ENCODE data around the gene HTR3D. TPM values are rescaled to one million over a fixed set of nuclear protein-coding genes. Genes with fewer than 3 reads are reported as not detected.
"Not testable (repeated sequence)": the region's sequence is repeated elsewhere in the genome, so short reads cannot be mapped to it uniquely, and the experiment has no call there.

The HTR3D gene, protein sequence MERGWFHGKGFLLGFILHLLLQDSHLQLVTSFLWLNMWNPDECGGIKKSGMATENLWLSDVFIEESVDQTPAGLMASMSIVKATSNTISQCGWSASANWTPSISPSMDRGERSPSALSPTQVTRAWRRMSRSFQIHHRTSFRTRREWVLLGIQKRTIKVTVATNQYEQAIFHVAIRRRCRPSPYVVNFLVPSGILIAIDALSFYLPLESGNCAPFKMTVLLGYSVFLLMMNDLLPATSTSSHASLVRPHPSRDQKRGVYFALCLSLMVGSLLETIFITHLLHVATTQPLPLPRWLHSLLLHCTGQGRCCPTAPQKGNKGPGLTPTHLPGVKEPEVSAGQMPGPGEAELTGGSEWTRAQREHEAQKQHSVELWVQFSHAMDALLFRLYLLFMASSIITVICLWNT
- total RNA-seq = not detected

DNA sequence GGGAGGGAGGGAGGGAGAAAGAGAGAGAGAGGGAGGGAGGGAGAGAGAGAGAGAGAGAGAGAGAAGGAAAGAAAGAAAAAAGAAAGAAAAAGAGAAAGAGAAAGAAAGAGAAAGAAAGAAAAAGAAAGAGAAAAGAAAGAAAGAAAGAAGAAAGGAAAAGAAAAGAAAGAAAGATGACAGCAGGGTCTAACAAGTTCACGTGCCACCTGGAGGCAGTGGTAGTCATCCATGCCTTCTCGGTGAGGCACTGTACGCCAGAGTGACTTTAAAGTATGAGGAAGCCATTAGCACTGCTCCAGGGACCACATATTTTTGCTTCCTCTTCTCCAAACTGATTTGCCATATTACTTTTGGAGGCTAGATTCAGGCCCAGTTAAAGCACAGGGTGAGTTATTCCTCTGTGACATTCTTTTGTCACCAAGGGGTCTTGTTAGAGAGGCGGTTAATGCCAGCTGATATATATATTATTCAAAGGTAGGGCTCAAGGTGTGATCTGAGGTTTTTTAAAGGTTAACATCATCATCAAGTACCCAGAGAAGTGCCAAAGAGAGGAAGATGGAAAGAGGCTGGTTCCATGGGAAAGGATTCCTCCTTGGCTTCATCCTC is at the start of gene HTR3D:
HTR3D (plus strand) TSS at position 556 of the 606 bp plus-strand sequence; CDS start at position 556, 0 bp downstream.
- no peak for DNase-seq

DNA sequence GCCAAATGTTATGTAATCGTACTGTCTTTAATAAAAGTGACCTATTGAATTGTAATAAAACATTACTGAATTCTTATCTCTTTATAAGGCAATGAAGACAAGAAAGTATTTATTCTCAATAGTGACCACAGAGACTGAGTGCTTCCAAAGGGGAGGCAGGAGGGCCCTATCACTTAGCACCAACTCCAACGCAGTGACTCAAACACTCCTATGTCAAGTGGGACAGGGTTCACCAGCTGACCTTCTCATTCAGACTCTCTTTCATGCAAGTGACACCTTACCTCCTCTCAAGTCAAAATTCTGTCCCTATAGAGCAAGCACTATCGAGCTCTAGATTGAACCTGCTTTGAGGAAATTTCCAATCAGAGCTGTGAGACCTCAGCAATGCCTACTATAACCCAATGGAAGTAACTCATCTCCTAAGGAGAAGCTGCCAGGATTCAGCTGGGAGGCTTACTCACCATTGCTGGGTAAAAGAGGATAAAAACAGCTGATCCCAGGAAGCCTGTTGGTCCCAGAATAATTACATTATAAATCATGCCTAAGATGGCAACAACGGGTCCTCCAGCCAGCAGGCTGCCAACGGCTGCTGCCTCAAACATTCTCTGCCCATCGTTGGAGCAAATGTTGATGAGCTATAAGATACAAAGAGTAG is 49.4 kb upstream of the HTR3D start:
- no peak for DNase-seq

DNA sequence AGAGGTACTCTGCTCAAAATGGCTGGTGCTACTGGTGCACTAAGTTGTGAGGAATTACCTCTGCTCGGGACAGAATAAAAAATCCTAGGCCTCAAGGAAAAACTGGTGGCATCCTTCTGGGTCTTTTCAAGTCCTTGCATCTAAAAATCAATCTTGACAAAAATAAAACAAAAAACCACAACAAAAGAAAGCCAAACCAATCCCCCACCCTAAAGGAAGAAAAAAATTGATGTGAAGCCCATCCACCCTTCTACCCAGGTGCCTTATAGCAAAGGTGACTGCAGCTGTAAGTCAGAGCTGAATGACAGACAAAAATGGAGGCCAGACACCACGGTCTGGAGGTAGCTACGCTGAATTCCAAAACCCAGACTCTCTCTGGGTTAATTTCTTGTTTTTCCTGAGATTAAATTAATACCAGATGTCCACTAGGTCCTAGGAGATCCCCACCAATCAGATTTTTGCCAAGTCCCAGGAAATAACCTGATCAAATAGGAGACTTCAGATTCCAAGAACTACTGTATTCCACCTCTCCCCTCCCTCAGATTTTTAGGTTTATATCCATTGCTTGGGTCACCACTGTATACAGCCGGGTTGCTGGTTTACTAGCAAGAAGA is 47.3 kb upstream of the HTR3D start:
- DNase-seq = no peak

DNA sequence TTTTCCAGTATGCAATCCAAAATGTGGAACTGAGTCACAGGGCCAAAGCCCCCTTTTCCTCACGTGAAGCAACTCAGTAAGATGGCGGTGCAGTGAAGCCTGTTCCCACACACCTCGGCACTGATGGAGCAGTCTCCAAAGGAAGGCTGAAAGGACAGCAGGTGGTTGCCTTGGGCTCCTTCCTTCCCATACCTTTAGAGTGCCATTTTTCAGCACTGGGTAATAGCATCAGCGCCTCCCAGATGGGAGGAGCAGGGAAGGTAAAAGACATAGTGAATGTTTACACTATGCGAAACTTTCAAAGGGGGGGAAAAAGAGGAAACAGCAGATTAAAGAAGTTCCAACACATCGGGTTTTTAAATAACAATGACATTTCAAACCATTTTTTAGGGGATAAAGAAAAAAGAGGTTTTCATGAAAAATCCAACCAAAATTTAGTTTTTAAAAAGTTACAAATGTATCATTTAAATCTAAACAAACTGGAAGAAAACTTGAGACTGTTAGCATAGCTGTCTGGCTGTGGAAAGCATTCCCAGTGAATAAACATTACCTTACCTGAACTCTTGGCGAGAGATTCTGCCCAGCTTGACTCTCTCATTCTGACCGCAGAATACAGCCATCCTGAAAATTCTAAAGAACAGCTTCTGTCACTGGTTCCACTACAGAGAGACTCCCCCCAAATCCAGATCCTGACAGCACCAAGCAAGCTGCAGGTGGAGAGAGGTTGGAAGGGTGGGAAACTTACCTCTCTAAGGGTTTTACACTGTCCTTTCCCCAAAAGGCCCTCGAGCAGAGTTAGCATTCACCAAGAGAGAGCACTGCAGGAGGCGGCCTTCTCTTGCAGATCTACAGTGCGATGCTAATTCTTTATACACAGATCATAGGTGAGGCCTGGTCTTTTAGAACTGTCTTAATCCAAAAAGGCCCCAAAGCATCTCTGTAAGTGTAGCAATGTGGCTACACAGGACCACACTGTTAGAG is 46.5 kb upstream of the HTR3D start:
- DNase-seq = no peak

- no peak for DNase-seq
Measured at GRCh38 chr3:183987000-183987600, 44.4 kb upstream of the HTR3D start.

DNA sequence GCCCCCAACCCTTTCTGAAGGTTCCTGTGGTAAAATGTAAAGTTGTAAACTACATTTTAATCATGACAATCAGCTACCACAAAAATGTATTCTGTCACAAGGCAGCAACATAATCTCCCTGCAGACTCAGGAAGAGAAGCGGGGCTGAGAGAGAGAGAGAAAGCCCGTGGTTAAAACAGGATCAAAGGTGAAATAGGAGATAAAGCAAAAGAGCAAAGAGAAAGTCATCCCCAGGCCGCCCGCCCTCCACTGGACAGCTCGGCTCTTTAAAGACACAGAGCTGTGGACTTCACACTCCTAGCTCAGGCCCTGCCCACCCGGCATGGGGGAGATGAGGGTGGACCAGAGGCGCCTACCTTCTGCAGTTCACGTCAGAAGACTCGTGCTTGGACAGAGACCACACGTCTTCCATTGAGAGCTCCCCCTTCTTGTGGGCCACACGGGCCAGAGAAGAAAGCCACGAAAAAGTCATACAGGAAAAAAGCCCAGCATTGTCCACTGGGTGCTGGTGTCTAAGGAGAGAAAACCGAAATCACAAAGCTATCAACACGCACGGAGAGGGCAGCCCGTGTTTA is 43.2 kb upstream of the HTR3D start:
- DNase-seq = no peak

DNA sequence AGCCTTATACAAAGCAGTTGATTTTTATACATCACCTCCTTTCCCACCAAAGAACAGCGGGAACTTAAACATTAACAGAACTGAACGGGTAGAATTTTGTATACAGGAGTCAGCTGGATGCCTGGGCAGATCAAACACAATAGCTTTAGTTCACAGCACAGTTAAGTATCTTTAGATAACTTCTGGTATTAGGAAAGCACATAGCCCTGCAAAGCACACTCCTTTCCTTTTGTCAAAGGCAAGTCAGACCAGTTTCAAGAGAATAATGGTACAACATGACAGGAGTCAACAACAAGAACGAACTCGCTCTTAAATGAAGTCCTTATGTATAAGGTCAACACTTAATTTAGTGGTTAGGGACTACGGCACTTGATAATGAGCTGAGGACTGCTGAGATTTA is 40.1 kb upstream of the HTR3D start:
- DNase-seq = no peak

DNA sequence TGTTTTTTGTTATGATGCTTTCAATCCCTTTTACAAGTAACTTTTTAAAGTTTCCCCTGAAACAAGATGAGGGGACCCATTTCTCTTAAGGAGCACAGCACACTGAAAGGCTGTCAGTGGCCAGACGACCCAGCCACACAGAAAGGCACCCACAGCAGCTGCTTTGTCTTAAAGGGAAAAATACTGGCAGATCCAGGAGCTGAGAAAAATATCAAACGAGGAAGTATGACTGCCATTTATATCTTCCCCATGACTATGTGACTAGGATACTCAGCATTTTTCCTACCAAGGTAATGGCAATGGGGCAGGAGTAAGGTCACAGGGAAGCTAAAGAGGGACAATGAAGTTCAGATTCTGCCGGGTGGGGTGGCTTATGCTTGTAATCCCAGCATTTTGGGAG is 29.8 kb upstream of the HTR3D start:
- DNase-seq = no peak

GRCh38 chr3:184002469-184002868 is 29.1 kb upstream of the HTR3D start:
- DNase-seq = no peak

DNA sequence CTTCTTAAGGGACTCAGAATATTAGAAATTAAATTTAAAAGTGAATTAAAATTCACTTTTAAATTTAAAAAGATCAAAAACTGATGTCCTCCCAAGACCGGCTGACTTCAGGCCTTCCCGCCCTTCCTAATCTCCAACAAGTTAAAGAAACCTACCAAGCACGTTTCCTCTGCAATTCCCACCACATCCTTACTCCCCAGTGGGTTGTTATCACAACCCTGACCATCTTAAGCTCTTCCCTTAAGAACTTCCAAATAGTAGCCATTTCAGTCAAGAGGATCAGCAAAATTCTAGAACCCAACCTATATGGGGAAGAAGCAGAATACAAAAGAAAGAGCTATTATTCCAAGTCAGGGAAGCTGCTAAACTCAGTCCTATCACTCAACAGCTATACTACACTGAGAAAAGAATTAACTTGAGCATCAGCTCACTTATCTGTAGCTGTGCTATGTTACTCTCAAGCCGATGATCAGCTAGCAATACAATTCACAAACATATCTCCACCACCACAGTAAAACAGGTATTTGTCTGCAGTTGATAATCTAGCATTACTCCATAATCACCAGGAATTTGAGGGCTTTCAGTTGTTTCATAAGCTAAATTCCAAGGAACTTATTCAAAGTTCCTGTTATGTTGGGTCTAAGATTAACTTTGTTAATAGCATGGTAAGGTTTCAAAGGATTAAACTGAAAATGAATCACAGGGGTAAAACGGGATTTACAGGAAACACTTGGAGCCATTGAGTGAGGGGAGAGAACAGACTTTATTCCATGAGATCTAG is 28.2 kb upstream of the HTR3D start:
- DNase-seq = no peak

GRCh38 chr3:184004476-184004875 is 27.1 kb upstream of the HTR3D start:
- no peak for DNase-seq

- DNase-seq = no peak
Measured at GRCh38 chr3:184005941-184006507, 25.5 kb upstream of the HTR3D start.

DNA sequence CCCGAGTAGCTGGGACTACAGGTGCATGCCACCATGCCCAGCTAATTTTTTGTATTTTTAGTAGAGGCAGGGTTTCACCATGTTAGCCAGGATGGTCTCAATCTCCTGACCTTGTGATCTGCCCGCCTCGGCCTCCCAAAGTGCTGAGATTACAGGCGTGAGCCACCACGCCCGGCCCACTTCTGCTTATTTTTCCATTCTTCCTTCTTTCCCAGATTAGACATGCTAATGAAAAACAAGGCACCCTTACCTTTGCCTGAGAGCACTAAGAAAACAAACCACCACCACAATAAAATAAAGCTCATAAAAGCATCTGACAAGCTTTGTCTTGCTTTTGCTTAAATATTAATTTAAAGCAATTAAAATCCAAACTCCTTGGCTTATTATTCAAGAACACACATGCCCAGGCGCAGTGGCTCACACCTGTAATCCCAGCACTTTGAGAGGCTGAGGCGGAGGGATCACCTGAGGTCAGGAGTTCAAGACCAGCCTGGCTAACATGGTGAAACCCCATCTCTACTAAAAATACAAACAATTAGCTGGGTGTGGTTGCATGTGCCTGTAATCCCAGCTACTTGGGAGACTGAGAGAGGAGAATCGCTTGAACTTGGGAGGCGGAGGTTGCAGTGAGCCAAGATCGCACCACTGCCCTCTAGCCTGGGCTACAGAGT is 24.3 kb upstream of the HTR3D start:
- DNase-seq = not testable (repeated sequence)

DNA sequence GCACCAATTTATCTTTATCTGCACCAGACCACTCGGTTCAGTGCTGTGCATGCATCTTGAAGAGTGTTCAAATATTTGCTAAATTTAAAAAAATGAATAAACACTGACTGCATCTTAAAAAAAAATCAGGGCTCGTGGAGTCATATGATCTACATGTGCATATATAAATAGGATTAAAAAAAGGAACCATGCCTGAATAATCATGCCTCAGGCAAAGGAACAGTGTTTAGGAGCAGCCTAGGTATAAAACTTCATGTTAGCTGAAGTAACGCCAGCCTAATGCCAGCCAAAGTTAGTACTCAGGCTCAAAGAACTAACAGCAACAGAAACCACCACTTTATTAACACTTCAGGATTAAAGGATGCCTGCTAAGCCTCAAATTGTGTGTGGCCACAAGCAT is 23.4 kb upstream of the HTR3D start:
- DNase-seq = no peak

- DNase-seq = no peak
Measured at GRCh38 chr3:184011230-184011876, 20.2 kb upstream of the HTR3D start.

- DNase-seq = no peak
Measured at GRCh38 chr3:184011937-184012889, 19.3 kb upstream of the HTR3D start.

- no peak for DNase-seq
Measured at GRCh38 chr3:184015381-184016019, 16.0 kb upstream of the HTR3D start.

Data from effector CD4-positive, alpha-beta T cell (primary cell).